ENCODE results near the gene ZFP36L2. TPM values are rescaled to one million over a fixed set of nuclear protein-coding genes. Genes with fewer than 3 reads are reported as not detected.

The ZFP36L2 gene
- total and polyA plus RNA-seq, 10 of the 15 experiments (the other 5 are each of a cell fraction or from before 2014, with no cell fraction given), result 4.3 to 64.9 (median 19.5) TPM

DNA sequence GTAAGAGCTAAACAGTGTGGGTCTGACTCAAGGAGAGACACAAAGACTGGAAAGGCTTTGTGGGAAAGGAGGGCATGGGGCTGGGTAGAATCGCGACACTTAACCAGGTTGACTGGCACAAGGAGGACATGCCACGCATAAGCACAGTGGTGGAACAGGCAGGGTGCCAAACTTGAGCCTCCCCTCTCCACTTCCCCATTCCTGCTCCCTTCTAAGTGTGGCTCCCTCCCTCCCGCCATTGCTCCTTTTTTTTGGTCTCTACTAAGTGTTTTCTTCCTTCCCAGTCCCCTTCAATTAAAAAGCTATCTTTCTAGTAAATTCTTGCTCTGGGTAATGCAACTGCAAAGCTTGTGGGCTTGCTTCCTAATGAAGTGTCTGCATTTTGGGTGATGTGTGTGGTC lies 40.3 kb upstream of the ZFP36L2 start (continued):
- TF ChIP-seq, protein P1, sequence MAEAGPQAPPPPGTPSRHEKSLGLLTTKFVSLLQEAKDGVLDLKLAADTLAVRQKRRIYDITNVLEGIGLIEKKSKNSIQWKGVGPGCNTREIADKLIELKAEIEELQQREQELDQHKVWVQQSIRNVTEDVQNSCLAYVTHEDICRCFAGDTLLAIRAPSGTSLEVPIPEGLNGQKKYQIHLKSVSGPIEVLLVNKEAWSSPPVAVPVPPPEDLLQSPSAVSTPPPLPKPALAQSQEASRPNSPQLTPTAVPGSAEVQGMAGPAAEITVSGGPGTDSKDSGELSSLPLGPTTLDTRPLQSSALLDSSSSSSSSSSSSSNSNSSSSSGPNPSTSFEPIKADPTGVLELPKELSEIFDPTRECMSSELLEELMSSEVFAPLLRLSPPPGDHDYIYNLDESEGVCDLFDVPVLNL (IDR thresholded peaks at IDR 0.05; ENCODE audit: low read depth, low read length), result no peak
- TF ChIP-seq BCL11A (IDR thresholded peaks at IDR 0.05; ENCODE audit: low read depth, low read length) (no peak), POLR2AphosphoS2 (IDR thresholded peaks at IDR 0.05; ENCODE audit: low read depth, low read length) (no peak), HDAC6 (IDR thresholded peaks at IDR 0.05; ENCODE audit: unreplicated experiment) (no peak), RFX5 (IDR thresholded peaks at IDR 0.05; ENCODE audit: low read depth, low read length) (no peak), BHLHE40 (IDR thresholded peaks at IDR 0.05; ENCODE audit: borderline replicate concordance in 1 of 2, low read depth in 2 of 2, low read length in 1 of 2) (no peak), CBX5 (IDR thresholded peaks at IDR 0.05; ENCODE audit: low read depth) (no peak), BACH1 (IDR thresholded peaks at IDR 0.05; ENCODE audit: borderline replicate concordance) (no peak), ATF7 (IDR thresholded peaks at IDR 0.05; ENCODE audit: low read depth) (no peak), E4F1 (IDR thresholded peaks at IDR 0.05; ENCODE audit: borderline replicate concordance, partially characterized antibody) (no peak), ETV6 (conservative IDR thresholded peaks at IDR 0.05 in 1 of 2, IDR thresholded peaks at IDR 0.05 in 1 of 2; ENCODE audit: borderline replicate concordance in 1 of 2, low read depth in 1 of 2) (no peak)
- TF ChIP-seq, protein P2, sequence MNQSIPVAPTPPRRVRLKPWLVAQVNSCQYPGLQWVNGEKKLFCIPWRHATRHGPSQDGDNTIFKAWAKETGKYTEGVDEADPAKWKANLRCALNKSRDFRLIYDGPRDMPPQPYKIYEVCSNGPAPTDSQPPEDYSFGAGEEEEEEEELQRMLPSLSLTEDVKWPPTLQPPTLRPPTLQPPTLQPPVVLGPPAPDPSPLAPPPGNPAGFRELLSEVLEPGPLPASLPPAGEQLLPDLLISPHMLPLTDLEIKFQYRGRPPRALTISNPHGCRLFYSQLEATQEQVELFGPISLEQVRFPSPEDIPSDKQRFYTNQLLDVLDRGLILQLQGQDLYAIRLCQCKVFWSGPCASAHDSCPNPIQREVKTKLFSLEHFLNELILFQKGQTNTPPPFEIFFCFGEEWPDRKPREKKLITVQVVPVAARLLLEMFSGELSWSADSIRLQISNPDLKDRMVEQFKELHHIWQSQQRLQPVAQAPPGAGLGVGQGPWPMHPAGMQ (IDR thresholded peaks at IDR 0.05; ENCODE audit: borderline replicate concordance), result no peak
- TF ChIP-seq, protein P3, sequence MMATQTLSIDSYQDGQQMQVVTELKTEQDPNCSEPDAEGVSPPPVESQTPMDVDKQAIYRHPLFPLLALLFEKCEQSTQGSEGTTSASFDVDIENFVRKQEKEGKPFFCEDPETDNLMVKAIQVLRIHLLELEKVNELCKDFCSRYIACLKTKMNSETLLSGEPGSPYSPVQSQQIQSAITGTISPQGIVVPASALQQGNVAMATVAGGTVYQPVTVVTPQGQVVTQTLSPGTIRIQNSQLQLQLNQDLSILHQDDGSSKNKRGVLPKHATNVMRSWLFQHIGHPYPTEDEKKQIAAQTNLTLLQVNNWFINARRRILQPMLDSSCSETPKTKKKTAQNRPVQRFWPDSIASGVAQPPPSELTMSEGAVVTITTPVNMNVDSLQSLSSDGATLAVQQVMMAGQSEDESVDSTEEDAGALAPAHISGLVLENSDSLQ (IDR thresholded peaks at IDR 0.05), result no peak
